Mesangial cell (primary cell): ENCODE measurements around the gene LGALS1. TPM values are rescaled to one million over a fixed set of nuclear protein-coding genes. Genes with fewer than 3 reads are reported as not detected.

Experiments
- total RNA-seq: library from RNA; depleted of rRNA; stranded (reverse); fragments of >200 nt; gene quantifications from 2 replicates; pipeline ENCODE4 v1.2.3, GENCODE V29; 2015

The LGALS1 gene
- 1,545 and 4,007 TPM in 2 replicates for total RNA-seq

DNA sequence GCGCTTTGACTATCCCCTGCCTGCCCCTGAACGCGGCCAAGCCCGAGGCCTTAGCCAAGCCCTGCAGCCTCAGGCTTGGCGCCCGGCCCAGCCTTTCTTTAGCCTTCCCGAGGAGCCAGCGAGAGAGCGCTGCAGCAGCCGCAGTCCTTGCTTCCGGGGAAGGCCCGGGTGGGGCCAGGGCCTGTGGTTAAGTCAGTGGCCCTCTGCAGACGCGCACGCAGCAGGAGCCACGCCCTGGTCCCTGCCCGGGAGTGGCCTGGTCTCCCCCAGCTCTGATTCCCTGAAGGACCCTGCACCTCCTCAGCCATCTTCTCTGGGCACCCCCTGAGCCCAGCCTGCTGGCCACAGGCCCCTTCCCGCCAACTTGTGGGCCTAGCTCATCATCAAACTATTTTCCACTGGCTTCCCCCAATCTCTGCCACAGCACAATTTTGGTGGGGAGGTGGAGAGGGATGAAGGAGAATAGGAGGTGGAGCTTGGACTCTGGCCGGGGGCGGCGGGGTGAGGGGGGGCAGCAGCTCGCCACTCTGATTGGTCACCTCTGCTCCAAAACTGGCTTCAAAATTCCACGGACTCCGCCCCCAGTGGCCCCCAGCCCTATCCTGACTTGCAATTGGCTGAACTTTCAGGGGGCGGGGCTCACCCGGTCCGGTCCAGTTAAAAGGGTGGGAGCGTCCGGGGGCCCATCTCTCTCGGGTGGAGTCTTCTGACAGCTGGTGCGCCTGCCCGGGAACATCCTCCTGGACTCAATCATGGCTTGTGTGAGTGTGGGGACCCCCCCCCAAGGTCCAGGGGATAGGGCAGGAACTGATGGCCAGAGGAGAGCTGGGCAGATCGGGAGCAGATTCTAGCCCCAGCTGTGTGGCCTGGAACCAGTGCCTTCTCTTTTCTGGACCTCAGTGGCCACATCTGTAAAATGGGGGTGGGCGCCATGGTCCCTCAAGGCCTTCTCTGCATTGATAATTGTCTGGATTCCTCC, at the start of gene LGALS1:
LGALS1 (plus strand) TSS at position 686 of the 979 bp plus-strand sequence; CDS start at position 753, 67 bp downstream.

DNA sequence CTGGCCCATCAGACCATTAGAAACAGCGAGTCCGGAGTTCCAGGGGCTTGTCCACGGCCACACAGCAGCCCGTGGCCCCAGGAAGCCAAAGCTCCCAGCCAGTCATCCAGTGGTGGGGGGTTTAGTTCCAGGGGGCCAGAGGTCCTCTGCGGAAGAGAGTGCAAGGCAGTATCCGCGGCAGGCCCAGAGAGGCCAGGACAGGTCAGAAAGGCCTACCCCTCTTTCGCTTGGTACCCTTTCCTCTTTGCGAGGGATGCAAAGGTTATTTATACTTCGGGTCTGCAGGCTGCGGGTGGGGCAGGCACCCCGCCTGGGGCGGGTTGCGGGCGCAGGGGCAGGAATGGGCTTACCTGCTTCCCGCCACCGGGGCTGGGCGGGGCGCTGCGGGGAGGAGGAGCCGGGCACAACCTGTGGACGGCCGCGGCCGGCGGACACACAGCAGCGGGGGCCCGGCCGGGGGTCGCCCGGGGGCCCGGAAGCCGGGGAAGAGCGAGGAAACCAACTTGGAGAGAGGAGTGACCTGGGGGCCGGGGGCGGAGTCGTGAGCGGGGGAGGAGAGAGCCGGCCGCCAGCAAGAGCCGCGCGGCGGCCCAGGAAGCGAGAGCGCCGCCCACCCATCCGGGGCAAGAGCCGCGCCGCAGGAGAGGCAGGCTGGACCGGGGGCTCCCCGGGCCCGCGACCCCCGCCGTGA, 36.2 kb upstream of the LGALS1 start, which contains the start of gene SH3BP1:
SH3BP1 (plus strand) TSS at position 600 of the 691 bp plus-strand sequence. CDS start 119 bp downstream, outside the sequence.

DNA sequence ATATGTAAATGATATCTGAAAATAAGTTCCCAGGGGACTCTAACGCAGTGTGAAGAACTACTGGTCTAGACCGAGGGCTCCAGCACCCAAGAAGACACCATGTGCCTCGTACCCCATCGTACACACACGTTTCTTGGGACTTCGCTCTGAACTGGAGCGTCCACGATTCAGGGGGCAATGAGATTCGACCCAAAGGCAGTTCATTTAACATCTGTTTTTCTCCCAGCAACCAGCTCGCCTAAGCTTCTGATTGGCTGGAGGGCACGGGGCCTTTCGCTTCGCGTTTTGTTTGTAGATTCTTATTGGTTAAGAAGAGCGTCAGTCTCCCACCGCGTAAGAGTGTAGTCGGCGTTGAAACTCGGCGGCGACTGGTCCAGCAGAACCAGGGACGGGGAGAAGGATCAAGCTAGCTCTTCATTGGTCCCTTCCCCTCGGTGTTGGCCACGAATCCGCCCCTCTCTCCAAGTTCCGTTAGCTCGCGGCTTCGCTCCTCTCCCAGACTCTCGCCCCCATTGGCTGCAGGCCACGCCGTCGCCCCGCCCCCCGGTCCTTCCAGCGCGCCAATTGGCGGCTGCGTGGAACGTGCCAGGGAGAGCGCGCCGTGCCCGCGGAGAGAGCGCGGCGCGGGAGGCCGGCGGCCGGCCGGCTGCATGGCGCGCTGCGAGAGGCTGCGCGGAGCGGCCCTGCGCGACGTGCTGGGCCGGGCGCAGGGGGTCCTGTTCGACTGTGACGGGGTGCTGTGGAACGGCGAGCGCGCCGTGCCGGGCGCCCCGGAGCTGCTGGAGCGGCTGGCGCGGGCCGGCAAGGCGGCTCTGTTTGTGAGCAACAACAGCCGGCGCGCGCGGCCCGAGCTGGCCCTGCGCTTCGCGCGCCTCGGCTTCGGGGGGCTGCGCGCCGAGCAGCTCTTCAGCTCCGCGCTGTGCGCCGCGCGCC, 17.0 kb upstream of the LGALS1 start, which contains the start of gene PDXP:
PDXP (plus strand) TSS at position 591 of the 933 bp plus-strand sequence; CDS start at position 651, 60 bp downstream.

GRCh38 chr22:37686002-37686982, 10.9 kb downstream of the LGALS1 start, which contains the start of gene NOL12:
TSS of gene NOL12 (plus strand) at chr22:37686343. CDS start at chr22:37686393, 50 bp downstream.

GRCh38 chr22:37696657-37697537, 21.5 kb downstream of the LGALS1 start, which contains the start of gene TRIOBP:
TSS of gene TRIOBP (plus strand) at chr22:37697048. CDS start at chr22:37701366, 4,318 bp downstream.

Other genes with a start within 250 kb of the LGALS1 start
- 9.0 and 20.5 TPM in 2 replicates for gene ELFN2, start 248.2 kb upstream of the LGALS1 start, total RNA-seq
- 0.16 and 1.5 TPM in 2 replicates for gene MFNG, start 189.3 kb upstream of the LGALS1 start, total RNA-seq
- gene CARD10, start 156.2 kb upstream of the LGALS1 start, total RNA-seq, result 51.3 and 56.4 TPM in 2 replicates
- 138 and 149 TPM in 2 replicates for gene CDC42EP1, start 115.2 kb upstream of the LGALS1 start, total RNA-seq
- gene LGALS2, start 95.5 kb upstream of the LGALS1 start, total RNA-seq, result 0.89 TPM in 1 of 2 replicates, not detected in the other
- gene GGA1, start 66.8 kb upstream of the LGALS1 start, total RNA-seq, result 43.2 and 54.6 TPM in 2 replicates
- 13.4 and 14.8 TPM in 2 replicates for gene SH3BP1, start 36.0 kb upstream of the LGALS1 start, total RNA-seq
- 17.2 and 23.8 TPM in 2 replicates for gene PDXP, start 16.9 kb upstream of the LGALS1 start, total RNA-seq
- gene NOL12, start 10.7 kb downstream of the LGALS1 start, total RNA-seq, result 24.7 and 32.1 TPM in 2 replicates
- gene TRIOBP, start 21.4 kb downstream of the LGALS1 start, total RNA-seq, result 86.2 and 106 TPM in 2 replicates
- 23.1 and 32.8 TPM in 2 replicates for gene GCAT, start 132.3 kb downstream of the LGALS1 start, total RNA-seq
- not detected in 2 replicates for gene GALR3, start 147.7 kb downstream of the LGALS1 start, total RNA-seq
- gene ANKRD54, start 168.7 kb downstream of the LGALS1 start, total RNA-seq, result 20.0 and 29.8 TPM in 2 replicates
- 301 and 455 TPM in 2 replicates for gene EIF3L, start 173.8 kb downstream of the LGALS1 start, total RNA-seq
- gene MICALL1, start 230.7 kb downstream of the LGALS1 start, total RNA-seq, result 38.4 and 58.7 TPM in 2 replicates